ENCODE measurements around the gene LRPAP1.

DNA sequence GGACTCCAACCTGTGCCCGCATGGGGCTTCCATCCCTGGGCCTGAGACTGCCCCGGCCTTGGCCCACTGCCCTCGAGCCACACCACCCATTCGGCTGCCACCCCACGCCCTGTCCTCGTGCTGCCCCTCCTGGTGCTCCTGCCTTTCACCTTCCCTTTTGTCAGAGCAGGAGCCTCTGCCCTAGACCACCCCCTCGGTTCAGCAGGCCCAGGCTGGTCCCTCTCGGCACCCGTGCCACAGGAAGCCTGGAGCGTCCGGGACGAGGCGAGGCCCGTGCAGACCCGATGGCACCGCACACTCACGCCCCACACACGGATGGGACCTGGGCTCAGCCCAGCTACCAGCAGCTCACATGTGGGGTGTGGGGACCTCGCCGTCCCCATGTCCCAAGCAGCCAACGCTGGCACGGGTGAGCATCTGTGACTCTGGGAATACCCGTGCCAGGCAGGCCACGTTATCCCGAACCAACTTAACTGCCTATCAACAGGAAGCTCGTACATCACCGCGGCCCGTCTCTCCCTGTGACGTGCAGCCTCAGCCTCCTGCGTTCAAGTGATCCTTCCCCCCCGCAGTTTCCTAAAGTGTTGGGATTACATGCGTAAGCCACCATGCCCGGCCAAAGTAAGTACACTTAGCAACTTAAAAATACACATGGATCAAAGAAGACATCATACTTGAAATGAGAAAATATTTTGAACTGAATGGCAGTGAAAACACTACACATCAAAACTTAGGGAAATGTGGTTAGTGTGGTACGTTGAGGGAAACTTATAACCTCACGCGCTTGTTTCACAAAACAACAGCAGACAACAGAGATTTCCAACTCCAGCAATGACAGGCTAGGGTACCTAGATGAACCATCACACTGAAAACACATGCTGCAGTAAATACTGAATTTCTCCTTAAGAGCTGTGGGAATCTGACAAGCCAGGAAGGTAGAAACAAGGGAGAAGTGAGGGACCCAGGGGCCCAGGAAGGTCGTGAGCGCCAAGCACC lies 29.0 kb downstream of the LRPAP1 start:
- TF ChIP-seq, protein P1, sequence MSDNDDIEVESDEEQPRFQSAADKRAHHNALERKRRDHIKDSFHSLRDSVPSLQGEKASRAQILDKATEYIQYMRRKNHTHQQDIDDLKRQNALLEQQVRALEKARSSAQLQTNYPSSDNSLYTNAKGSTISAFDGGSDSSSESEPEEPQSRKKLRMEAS (IDR thresholded peaks at IDR 0.05): no peak
- TF ChIP-seq YY1 (IDR thresholded peaks at IDR 0.05; ENCODE audit: extremely low read depth, insufficient replicate concordance, low read depth, low read length) (no peak), ELF1 (IDR thresholded peaks at IDR 0.05; ENCODE audit: borderline replicate concordance, low read depth) (no peak), CTCF (IDR thresholded peaks at IDR 0.05 in 2 of 3, conservative IDR thresholded peaks at IDR 0.05 in 1 of 3; ENCODE audit: borderline replicate concordance in 1 of 3, insufficient read depth in 1 of 3, low read depth in 2 of 3, low read length in 2 of 3) (no peak), CEBPB (IDR thresholded peaks at IDR 0.05; ENCODE audit: low read depth) (no peak), RAD21 (IDR thresholded peaks at IDR 0.05; ENCODE audit: low read depth) (no peak), POLR2AphosphoS5 (IDR thresholded peaks at IDR 0.05; ENCODE audit: low read depth, low read length) (no peak), CBX3 (IDR thresholded peaks at IDR 0.05; ENCODE audit: low read depth) (no peak)

All from HCT116 (cell line).